ENCODE measurements around the gene WASL.

DNA sequence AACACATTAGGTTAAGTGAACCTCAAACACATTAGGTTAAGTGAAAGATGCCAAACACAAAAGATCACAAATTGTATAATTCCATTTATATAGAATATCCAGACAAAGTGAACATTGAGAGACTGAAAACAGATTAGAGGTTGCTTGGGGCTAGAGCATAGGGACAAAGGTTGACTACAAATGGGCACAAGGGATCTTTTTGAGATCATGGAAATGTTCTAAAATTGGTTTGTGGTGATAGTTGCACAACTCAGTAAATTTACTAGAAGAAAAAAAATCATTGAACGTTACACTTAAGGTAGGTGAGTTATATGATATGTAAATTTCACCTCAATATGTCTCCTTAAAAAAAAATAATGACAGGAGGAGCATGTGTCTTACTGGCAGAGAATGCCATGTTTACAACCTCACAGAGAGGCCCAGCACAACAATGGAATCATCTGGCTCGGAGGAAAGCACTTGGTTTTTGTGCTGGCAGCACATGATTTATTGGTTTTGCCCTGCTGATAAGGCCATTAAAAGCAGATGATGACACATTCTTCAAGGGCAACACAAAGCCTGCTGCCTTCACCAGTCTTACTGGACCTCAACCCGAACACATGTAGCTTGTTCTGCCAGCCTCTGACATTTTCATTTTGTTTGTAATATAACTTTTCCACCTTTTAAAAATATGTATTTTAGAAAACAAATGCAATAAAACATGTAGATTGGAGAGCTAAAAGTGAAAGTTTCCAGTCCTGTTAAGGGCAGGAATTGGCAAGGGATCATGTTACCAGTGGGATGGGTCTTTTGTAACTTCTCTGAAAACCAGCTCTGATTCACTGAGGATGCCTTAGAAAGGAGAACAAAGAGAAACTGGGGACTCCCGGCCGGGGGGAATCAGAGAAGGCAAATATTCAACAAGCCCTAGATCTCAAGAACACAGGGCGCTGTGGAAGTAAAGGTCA, 105.0 kb downstream of the WASL start:
- TF ChIP-seq GATA3 (IDR thresholded peaks at IDR 0.05; ENCODE audit: low read depth, low read length) (peak; percentile 79), GATA2 (IDR thresholded peaks at IDR 0.05; ENCODE audit: low read depth, low read length) (peak; percentile 93)
